Progenitor cell of endocrine pancreas (in vitro differentiated cells): ENCODE results near the gene ATP8A2. TPM values are rescaled to one million over a fixed set of nuclear protein-coding genes. Genes with fewer than 3 reads are reported as not detected.
"Not testable (repeated sequence)": the region's sequence is repeated elsewhere in the genome, so short reads cannot be mapped to it uniquely, and the experiment has no call there.

Experiments used
- DNase-seq: peaks from one replicate; pipeline ENCODE4 v3.0.0; 2021; ENCODE audit warnings: low spot score; ENCODE audit not compliant: unreplicated experiment
- H3K27ac Mint-ChIP-seq: 2 replicates; pipeline ENCODE4 v1.8.0; 2021; ENCODE audit warnings: mild to moderate bottlenecking, moderate library complexity, mixed read lengths
- H3K27me3 Mint-ChIP-seq: 2 replicates; pipeline ENCODE4 v1.8.0; 2021; ENCODE audit warnings: mixed read lengths
- H3K36me3 Mint-ChIP-seq: 2 replicates; pipeline ENCODE4 v1.8.0; 2022; ENCODE audit warnings: mixed read lengths; ENCODE audit not compliant: insufficient read depth
- H3K4me1 Mint-ChIP-seq: 2 replicates; pipeline ENCODE4 v1.8.0; 2021; ENCODE audit warnings: low read depth, mixed read lengths
- H3K4me3 Mint-ChIP-seq: 2 replicates; pipeline ENCODE4 v1.8.0; 2021; ENCODE audit warnings: low read depth, mild to moderate bottlenecking, moderate library complexity, mixed read lengths
- H3K9me3 Mint-ChIP-seq: 2 replicates; pipeline ENCODE4 v1.8.0; 2021; ENCODE audit warnings: low read depth, mixed read lengths
- total RNA-seq: library from RNA; stranded (reverse); gene quantifications from 2 replicates; pipeline ENCODE4 v1.2.1, GENCODE V29; 2021
- TF ChIP-seq, protein P1 (sequence below): fragments of 200-600 bp; sonication (generic); IDR thresholded peaks from one replicate; pipeline ENCODE4 v1.5.0; 2021; ENCODE audit warnings: antibody characterized with exemption, mild to moderate bottlenecking; ENCODE audit not compliant: unreplicated experiment

The ATP8A2 gene
- total RNA-seq, 1 donor from 2014 or later: 0.38 TPM

DNA sequence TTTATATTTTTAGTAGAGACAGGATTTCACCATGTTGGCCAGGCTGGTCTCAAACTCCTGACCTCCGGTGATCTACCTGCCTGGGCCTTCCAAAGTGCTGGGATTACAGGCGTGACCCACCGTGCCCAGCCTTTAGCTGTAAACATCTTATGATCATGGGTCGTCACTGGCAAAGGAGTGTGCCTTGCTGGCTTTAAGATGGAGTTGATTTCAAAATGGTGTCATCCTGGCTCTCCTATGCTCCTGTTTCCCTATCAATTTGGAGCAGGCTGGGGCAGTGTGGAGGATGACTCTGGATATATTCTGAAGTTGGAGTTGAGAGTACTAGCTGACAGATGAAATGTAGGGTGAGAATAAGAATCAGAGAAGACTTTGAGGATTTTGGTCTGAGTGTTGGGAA lies 18.4 kb upstream of the ATP8A2 start:
- H3K27me3 Mint-ChIP-seq: peaks cover 15% of the 10 kb centered on the region
- no peaks in the 10 kb centered on the region for H3K9me3 Mint-ChIP-seq
- H3K4me1 Mint-ChIP-seq: no peaks in the 10 kb centered on the region

DNA sequence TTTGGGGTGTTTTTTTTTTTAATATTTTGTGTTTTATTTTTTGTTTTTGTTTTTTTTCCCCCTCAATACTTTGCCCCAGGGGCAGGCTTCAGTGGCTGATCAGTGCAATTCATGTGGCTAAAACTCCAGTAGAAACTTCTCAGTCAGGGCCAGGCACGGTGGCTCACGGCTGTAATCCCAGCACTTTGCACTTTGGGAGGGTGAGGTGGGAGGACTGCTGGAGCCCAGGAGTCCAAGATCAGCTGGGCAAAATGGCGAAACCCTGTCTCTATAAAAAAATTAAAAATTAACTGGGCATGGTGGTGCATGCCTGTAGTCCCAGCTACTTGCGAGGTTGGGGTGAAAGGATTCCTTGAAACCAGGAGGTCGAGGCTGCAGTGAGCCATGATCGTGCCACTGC lies 17.4 kb upstream of the ATP8A2 start:
- Mint-ChIP-seq H3K27me3 (peaks cover 15% of the 10 kb centered on the region), H3K27ac (no peak overlapping the region), H3K4me1 (no peaks in the 10 kb centered on the region), H3K4me3 (no peak overlapping the region), H3K9me3 (peaks cover 5% of the 10 kb centered on the region), H3K36me3 (peaks cover 1% of the 10 kb centered on the region)
- TF ChIP-seq, protein P1, sequence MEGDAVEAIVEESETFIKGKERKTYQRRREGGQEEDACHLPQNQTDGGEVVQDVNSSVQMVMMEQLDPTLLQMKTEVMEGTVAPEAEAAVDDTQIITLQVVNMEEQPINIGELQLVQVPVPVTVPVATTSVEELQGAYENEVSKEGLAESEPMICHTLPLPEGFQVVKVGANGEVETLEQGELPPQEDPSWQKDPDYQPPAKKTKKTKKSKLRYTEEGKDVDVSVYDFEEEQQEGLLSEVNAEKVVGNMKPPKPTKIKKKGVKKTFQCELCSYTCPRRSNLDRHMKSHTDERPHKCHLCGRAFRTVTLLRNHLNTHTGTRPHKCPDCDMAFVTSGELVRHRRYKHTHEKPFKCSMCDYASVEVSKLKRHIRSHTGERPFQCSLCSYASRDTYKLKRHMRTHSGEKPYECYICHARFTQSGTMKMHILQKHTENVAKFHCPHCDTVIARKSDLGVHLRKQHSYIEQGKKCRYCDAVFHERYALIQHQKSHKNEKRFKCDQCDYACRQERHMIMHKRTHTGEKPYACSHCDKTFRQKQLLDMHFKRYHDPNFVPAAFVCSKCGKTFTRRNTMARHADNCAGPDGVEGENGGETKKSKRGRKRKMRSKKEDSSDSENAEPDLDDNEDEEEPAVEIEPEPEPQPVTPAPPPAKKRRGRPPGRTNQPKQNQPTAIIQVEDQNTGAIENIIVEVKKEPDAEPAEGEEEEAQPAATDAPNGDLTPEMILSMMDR: no peak
- DNase-seq: no peak

More for the DNA sequence above, 18.4 kb upstream of the ATP8A2 start:
- peaks cover 1% of the 10 kb centered on the region for H3K36me3 Mint-ChIP-seq
- H3K27ac Mint-ChIP-seq: no peak overlapping the region
- H3K4me3 Mint-ChIP-seq: no peak overlapping the region
- TF ChIP-seq, protein P1: no peak
- DNase-seq: no peak

DNA sequence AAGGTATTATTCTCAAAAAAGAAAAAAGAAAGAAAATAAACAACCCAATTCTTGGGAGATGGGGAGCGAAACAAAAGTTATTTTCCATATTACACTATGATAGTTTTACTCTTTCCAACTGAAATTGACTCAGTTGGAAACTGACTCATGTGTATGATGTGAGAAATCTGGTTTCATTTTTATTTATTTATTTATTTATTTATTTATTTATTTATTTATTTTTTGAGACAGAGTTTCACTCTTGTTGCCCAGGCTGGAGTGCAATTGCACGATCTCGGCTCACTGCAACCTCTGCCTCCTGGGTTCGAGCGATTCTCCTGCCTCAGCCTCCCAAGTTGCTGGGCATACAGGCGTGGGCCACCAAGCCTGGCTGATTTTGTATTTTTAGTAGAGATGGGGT lies 11.3 kb upstream of the ATP8A2 start:
- not testable (repeated sequence) for H3K4me3 Mint-ChIP-seq, H3K36me3 Mint-ChIP-seq, H3K4me1 Mint-ChIP-seq, DNase-seq, H3K27me3 Mint-ChIP-seq, H3K27ac Mint-ChIP-seq, H3K9me3 Mint-ChIP-seq

DNA sequence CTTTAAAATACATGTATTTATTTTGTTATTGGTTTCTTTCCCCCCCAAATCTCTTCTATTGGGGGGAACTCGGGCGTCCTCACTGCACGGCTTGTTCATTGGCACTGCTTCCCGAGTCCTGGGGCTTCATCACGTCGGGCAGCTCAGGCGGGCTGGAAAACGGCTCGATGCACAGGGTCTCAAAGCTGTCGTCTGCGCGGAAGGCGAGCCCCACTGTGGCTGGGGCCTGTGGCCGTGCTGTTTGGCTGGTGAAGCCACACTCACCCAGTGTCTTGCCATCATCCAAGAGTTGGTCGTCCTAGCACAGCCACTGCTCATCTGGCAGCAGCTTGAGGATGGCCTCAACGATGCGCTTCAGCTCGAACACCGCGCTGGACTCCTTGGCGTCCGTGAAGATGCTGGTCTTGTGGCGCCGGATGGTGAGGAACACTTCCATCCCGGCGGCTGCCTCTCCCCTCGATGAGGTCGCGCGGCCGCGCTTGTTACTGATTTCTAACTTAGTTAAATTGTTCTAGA lies 6.0 kb upstream of the ATP8A2 start:
- H3K27me3 Mint-ChIP-seq: peaks cover 33% of the 10 kb centered on the region
- TF ChIP-seq, protein P1: no peak
- H3K4me3 Mint-ChIP-seq: no peak overlapping the region
- H3K27ac Mint-ChIP-seq: no peak overlapping the region
- DNase-seq: no peak
- H3K9me3 Mint-ChIP-seq: no peaks in the 10 kb centered on the region
- no peaks in the 10 kb centered on the region for H3K36me3 Mint-ChIP-seq
- no peaks in the 10 kb centered on the region for H3K4me1 Mint-ChIP-seq

DNA sequence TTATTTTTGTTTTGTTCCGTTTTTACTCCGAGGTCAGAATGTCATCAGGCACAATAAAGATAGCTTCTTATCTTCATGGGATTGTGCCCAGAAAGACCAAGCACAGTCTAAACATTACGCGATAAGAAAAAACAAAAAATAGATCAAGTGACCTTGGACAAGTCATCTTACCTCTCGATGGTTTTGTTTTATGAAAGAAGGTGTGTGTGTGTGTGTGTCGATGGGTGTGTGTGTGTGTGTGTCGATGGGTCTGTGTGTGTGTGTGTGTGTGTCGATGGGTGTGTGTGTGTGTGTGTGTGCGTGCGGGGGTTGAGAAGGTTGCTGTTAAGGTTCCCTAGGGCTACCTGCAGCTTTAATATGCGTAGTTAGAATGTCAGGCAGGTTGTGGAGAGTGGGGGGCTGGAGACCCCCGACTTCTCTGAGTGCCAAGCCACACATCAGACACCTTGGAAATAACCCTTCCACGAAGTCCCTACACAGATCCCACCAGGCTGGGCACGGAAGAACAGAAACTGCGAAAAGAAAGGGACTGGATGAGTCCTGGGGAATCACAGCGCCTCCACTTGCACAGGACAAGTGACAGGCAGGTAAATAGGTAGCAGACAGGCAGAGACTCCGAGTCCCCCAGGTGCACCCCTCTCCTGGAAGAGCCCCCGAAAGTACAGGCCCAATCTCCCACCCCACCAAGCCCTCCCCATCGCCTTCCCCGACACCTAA lies 458 bp upstream of the ATP8A2 start:
- no peak overlapping the region for H3K27ac Mint-ChIP-seq
- H3K36me3 Mint-ChIP-seq: no peaks in the 10 kb centered on the region
- H3K9me3 Mint-ChIP-seq: no peaks in the 10 kb centered on the region
- peaks cover 80% of the 10 kb centered on the region for H3K27me3 Mint-ChIP-seq
- TF ChIP-seq, protein P1: no peak
- peak overlapping the region; percentile 77 for H3K4me3 Mint-ChIP-seq
- DNase-seq: no peak
- peaks cover 2% of the 10 kb centered on the region for H3K4me1 Mint-ChIP-seq
